ENCODE results near the gene TGM1. TPM values are rescaled to one million over a fixed set of nuclear protein-coding genes. Genes with fewer than 3 reads are reported as not detected.

TGM1 gene
- total RNA-seq, 2 donors from 2014 or later: 0.40 to 3.9 TPM

DNA sequence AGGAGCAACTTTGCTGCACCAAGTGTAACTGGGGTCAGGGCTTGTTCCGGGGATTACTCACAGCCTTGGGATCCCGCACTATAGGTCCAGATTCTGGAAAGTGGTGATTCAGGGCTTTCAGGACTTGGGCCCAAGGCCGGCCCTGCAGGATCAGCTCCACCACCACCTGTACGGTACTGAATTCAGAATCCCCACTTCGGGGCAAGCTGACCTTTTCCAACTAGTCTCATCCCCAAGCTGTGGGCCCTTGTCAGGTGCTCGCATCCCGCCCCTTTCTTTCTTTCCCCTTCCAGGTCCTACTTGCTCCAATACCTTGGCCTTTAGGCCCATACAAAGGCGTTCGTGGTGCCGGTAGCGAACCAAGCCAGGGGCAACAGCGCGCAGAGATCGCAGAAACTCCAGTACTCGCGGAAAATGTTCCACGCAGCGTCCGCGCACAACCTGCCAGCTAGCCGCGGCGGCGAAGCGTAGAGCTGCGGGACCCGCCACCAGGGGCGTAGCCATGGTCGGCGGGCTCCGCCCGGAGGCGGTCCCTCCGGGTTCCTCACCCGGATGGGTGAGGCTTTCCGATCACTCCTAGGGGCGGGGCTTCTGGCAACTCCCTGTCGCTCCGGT is 21.0 kb downstream of the TGM1 start:
- Histone ChIP-seq H3K9ac (ENCODE audit: low read depth in 2 of 2, low read length in 2 of 2) (peak overlapping the region; percentile 76 to 94), H3K27me3 (no peaks in the 10 kb centered on the region), H3K4me3 (peak overlapping the region; percentile 79), H3K4me1 (peaks cover 11% of the 10 kb centered on the region), H3K27ac (peak overlapping the region; percentile 99), H3K36me3 (no peaks in the 10 kb centered on the region), H3K9me3 (no peaks in the 10 kb centered on the region)
- TF ChIP-seq, protein P1, sequence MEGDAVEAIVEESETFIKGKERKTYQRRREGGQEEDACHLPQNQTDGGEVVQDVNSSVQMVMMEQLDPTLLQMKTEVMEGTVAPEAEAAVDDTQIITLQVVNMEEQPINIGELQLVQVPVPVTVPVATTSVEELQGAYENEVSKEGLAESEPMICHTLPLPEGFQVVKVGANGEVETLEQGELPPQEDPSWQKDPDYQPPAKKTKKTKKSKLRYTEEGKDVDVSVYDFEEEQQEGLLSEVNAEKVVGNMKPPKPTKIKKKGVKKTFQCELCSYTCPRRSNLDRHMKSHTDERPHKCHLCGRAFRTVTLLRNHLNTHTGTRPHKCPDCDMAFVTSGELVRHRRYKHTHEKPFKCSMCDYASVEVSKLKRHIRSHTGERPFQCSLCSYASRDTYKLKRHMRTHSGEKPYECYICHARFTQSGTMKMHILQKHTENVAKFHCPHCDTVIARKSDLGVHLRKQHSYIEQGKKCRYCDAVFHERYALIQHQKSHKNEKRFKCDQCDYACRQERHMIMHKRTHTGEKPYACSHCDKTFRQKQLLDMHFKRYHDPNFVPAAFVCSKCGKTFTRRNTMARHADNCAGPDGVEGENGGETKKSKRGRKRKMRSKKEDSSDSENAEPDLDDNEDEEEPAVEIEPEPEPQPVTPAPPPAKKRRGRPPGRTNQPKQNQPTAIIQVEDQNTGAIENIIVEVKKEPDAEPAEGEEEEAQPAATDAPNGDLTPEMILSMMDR (IDR thresholded peaks at IDR 0.05): peak; percentile 71
- DNase-seq: peak; percentile 94
- intact Hi-C loops (cut with DNase I): loop anchor here (2.0 to 10.0 kb wide), 2 partner anchors 29 to 193 kb away; partner anchors contain the start of gene RABGGTA

DNA sequence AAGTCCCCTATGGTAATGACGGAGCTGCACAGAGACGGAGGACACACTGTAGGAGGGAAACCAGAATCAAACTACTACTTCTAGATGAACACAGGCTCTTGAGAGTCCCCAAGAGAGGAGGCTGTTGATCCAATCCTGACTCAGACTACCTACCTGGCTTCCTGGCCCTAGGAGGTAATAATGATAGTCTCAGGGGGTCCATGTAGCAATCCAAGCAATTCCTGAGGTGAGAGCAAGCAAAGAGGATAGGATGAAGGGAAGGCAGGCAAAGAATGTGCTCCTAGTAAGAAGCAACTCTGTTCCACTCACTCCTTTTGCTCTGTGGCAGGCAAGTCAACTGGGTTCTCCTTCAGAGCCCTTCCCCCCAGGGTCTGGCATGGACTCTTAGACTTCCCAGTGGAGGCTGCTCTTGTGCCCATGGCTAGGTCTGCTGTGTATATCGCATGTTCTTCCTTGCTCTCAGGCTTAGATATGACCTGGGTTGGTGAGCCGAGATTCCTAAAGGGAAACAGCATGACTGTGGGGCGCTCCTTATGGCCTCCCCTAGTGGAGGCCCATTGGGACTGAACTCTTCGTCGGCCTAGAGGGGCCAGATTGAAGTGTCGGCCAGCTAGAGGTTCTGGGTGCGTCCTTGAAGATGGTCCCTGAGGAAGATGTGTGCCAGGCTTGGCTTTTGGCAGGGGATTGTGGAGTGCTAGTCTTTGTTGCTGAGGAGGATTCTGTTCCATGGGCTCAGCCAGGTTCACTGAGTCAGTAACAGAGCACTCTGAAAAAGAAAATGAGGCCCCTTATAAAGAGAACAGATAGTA is 22.7 kb downstream of the TGM1 start:
- H3K36me3 ChIP-seq: no peaks in the 10 kb centered on the region
- intact Hi-C loops (cut with DNase I): loop anchor here (10.0 kb wide), 1 partner anchor 194 kb away; no protein-coding TSS in a partner anchor
- peak overlapping the region in 1 of 2 donors; percentile 61 for H3K9ac ChIP-seq (ENCODE audit: low read depth in 2 of 2, low read length in 2 of 2)
- no peaks in the 10 kb centered on the region for H3K27me3 ChIP-seq
- DNase-seq: no peak
- peaks cover 11% of the 10 kb centered on the region for H3K4me1 ChIP-seq
- no peak overlapping the region for H3K4me3 ChIP-seq
- H3K27ac ChIP-seq: no peak overlapping the region
- TF ChIP-seq, protein P1 (IDR thresholded peaks at IDR 0.05): no peak
- no peaks in the 10 kb centered on the region for H3K9me3 ChIP-seq

DNA sequence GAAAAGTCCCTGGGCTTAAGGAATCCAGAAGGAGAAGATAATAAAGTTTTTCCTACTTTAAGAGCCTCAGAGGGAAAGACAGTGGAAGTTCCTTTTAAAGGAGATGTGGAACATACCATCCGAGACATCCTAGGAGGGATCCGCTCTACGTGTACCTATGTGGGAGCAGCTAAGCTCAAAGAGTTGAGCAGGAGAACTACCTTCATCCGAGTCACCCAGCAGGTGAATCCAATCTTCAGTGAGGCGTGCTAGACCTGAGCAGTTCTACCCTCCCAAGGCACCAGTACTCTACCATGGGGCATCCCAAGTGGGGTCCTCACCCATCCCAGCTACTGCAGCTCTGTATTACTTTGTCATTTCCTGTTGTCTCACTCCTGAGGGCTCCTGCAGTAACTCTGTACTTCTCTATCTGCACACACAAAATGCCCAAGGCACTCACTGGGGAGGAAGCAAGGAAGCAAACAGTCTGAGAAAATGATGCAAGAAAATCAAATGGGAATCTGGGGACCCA is 24.4 kb downstream of the TGM1 start:
- Histone ChIP-seq H3K4me1 (peaks cover 11% of the 10 kb centered on the region), H3K9ac (ENCODE audit: low read depth in 2 of 2, low read length in 2 of 2) (no peak overlapping the region), H3K27ac (no peak overlapping the region), H3K9me3 (no peaks in the 10 kb centered on the region), H3K4me3 (no peak overlapping the region), H3K27me3 (no peaks in the 10 kb centered on the region), H3K36me3 (no peaks in the 10 kb centered on the region)
- TF ChIP-seq, protein P1 (IDR thresholded peaks at IDR 0.05): no peak
- DNase-seq: no peak
- intact Hi-C loops (cut with DNase I): no loop called here

DNA sequence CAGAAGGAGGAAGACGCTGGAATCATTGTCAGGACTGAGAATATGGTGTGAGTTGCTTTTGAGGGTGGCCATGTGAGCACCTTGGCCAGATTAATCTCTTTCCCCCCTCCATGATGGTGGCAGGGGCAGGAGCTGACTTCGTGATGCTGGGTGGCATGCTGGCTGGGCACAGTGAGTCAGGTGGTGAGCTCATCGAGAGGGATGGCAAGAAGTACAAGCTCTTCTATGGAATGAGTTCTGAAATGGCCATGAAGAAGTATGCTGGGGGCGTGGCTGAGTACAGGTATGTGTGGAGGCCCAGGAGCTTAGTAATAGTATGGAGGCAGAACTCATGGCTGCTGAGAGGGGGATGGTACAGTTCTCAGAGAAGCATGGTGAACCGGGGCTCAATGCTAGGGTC is 24.9 kb downstream of the TGM1 start:
- Histone ChIP-seq H3K27ac (no peak overlapping the region), H3K4me3 (no peak overlapping the region), H3K36me3 (no peaks in the 10 kb centered on the region), H3K4me1 (peaks cover 11% of the 10 kb centered on the region), H3K9ac (ENCODE audit: low read depth in 2 of 2, low read length in 2 of 2) (no peak overlapping the region), H3K9me3 (no peaks in the 10 kb centered on the region), H3K27me3 (no peaks in the 10 kb centered on the region)
- DNase-seq: no peak
- intact Hi-C loops (cut with DNase I): no loop called here
- TF ChIP-seq, protein P1 (IDR thresholded peaks at IDR 0.05): no peak

DNA sequence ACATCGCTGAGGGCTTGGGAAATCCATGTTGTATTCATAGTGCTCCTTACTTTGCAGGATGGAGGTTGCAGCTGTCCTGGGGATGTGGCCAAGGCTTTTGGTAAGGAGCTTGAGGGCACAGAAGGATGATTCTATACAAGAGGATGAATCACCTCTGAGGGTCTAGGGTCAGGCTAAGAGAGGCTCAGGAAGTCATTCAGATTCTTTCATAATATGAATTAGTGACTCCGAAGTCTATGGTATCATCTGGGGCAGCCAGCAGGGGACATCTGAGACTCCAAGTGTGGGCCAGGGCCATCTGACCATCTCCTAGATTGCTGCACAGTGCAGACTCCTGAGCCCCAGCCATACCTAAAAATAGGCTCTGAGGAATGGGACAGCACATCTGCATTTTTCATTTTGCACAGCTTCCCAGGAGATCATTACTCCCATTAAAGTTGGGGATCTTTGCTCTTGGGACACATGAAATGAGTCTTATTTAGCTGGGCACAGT is 25.5 kb downstream of the TGM1 start:
- no peak for DNase-seq
- Histone ChIP-seq H3K4me1 (peaks cover 11% of the 10 kb centered on the region), H3K9ac (ENCODE audit: low read depth in 2 of 2, low read length in 2 of 2) (no peak overlapping the region), H3K27ac (no peak overlapping the region), H3K9me3 (no peaks in the 10 kb centered on the region), H3K27me3 (no peaks in the 10 kb centered on the region), H3K36me3 (no peaks in the 10 kb centered on the region), H3K4me3 (no peak overlapping the region)
- TF ChIP-seq, protein P1 (IDR thresholded peaks at IDR 0.05): no peak
- intact Hi-C loops (cut with DNase I): no loop called here
